ENCODE measurements around the gene EPN1. TPM values are rescaled to one million over a fixed set of nuclear protein-coding genes. Genes with fewer than 3 reads are reported as not detected.

EPN1 gene
- total RNA-seq, 4 donors from 2014 or later, result 52.1 to 168 (median 77.4) TPM

DNA sequence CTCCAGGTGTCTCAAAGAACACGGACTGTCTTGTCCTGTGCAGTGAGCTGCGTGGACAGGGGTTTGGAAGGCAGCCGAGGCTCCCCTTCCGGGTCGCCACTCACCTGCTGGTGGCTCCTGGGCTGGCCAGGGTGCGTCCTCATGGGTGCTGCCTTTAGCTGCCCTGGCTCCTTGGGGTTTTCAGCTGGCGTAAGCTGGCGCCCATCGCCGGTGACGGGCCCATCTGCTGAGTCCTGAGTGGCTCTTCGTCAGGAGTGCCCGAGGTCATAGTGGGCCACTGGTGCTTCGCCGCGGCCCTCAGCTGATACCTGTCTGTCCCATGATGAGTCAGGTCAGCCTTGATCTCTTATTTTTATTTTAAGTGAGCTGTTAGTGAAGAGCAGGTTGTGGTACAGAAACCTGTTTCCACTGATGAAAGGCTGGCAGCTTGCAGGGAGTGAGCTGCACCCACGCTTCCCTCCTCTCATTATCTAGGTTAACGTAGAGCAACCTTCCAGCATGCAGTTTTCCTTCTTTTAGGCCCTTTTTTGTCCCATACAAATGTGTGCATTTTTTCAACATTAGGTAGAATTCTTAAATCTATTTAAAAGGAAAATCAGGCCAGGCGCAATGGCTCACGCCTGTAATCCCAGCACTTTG, 18.4 kb downstream of the EPN1 start:
- H3K9me3 ChIP-seq, result no peaks in the 10 kb centered on the region
- intact Hi-C loops (cut with DNase I), result no loop called here
- no peaks in the 10 kb centered on the region for H3K27me3 ChIP-seq
- DNase-seq, result no peak
- no peak overlapping the region for H3K27ac ChIP-seq
- WGBS, 2 donors, result 95% methylated on average over 10 to 13 of the region's 20 CpGs
- no peak overlapping the region for H3K4me3 ChIP-seq
- peaks cover 57 to 100% (median 80%) of the 10 kb centered on the region in 3 donors for H3K36me3 ChIP-seq
- TF ChIP-seq POLR2A (IDR thresholded peaks at IDR 0.05), result no peak
- TF ChIP-seq, protein P1, sequence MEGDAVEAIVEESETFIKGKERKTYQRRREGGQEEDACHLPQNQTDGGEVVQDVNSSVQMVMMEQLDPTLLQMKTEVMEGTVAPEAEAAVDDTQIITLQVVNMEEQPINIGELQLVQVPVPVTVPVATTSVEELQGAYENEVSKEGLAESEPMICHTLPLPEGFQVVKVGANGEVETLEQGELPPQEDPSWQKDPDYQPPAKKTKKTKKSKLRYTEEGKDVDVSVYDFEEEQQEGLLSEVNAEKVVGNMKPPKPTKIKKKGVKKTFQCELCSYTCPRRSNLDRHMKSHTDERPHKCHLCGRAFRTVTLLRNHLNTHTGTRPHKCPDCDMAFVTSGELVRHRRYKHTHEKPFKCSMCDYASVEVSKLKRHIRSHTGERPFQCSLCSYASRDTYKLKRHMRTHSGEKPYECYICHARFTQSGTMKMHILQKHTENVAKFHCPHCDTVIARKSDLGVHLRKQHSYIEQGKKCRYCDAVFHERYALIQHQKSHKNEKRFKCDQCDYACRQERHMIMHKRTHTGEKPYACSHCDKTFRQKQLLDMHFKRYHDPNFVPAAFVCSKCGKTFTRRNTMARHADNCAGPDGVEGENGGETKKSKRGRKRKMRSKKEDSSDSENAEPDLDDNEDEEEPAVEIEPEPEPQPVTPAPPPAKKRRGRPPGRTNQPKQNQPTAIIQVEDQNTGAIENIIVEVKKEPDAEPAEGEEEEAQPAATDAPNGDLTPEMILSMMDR (IDR thresholded peaks at IDR 0.05), result no peak
- peaks cover 0 to 5% (median 0%) of the 10 kb centered on the region in 3 donors for H3K4me1 ChIP-seq

DNA sequence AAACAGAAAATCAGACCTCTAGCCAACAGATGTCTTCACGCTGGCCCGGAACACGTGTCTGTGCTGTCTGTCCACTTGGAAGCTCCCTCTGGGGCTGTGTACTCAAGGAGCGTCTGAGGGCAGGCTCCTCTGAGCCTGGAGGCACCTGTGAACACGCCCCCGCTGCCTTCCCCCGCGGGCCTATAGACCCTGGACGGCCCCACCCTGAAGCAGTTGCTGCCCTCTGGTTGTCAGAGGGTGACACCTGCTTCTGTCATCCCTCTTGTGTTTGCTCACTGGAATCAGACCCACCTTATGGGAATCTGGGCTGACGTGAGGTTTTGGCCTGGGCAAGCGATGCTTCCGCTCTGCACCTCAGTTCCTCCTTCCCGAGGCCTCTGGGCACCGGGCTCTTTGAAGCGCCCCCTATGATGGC, 19.2 kb downstream of the EPN1 start:
- H3K27ac ChIP-seq, result no peak overlapping the region
- no peaks in the 10 kb centered on the region for H3K4me1 ChIP-seq
- no peaks in the 10 kb centered on the region for H3K27me3 ChIP-seq
- no peaks in the 10 kb centered on the region for H3K9me3 ChIP-seq
- intact Hi-C loops (cut with DNase I), result no loop called here
- H3K36me3 ChIP-seq, result peaks cover 50 to 100% (median 72%) of the 10 kb centered on the region in 3 donors
- no peak for DNase-seq
- WGBS, 2 donors, result 74 to 85% methylated on average over 6 to 9 of the region's 15 CpGs
- no peak overlapping the region for H3K4me3 ChIP-seq
- TF ChIP-seq, protein P1 (IDR thresholded peaks at IDR 0.05), result no peak
- no peak for TF ChIP-seq POLR2A (IDR thresholded peaks at IDR 0.05)

DNA sequence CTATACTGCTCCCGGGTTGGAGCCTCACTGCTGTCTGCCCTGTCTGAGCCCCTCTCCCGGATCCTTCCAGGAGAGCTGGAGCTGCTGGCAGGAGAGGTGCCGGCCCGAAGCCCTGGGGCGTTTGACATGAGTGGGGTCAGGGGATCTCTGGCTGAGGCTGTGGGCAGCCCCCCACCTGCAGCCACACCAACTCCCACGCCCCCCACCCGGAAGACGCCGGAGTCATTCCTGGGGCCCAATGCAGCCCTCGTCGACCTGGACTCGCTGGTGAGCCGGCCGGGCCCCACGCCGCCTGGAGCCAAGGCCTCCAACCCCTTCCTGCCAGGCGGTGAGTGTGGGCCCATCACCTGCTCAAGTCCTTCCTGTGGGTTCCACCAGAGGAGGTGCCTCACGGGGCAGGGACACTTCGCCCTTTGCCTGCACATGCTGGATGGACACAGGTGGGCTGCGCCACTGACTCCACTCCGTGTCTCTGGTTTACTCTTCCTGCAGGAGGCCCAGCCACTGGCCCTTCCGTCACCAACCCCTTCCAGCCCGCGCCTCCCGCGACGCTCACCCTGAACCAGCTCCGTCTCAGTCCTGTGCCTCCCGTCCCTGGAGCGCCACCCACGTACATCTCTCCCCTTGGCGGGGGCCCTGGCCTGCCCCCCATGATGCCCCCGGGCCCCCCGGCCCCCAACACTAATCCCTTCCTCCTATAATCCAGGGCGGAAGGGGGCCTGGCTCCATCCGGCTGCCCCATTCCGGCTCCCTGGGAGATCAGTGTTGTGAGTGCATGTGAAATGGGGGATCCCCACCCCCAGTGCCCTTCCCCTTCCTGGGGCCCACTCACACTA, 19.8 kb downstream of the EPN1 start:
- WGBS, 2 donors, result 89 to 90% methylated on average over 4 to 15 of the region's 37 CpGs

DNA sequence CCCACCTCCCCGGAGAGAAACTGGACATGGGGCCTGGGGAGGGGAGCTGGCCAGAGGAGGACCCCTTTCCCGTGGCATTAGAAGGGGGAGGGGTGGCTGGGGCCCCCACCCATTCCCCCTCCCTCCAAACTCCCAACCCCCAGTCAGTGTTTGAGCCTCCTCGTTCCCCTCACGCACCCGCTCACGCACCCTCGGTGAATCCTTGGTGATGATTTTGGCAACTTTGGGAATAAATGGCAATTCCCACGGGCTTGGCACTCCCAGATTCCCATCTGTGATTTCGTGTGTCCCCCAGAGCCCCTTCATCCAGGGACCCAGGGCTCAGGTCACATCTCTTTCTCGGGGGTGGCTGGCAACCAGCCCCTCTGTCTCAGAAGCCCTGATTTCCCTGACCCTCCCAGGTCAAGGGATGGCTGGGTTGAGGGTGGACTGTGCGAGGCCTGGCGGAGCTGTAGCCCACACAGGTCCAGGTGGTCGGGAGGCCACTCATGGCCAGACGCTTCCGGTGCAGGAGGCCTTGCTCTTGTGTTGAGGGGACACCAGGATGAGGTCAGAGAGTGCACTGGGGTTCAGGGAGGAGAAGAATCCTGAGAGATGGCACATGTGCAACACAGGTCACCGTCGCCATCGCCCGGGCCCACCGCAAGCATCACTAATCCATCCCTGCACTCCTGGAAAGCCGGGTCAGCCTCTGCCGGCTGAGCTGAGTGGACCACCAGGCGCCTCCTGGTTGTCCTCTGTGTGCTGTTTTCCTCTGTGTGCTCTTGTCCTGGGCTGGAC, 20.7 kb downstream of the EPN1 start:
- no peak overlapping the region for H3K4me3 ChIP-seq

More for the DNA sequence above, 19.8 kb downstream of the EPN1 start:
- H3K27me3 ChIP-seq, result no peaks in the 10 kb centered on the region
- no peak overlapping the region for H3K4me3 ChIP-seq
- no peak for TF ChIP-seq POLR2A (IDR thresholded peaks at IDR 0.05)
- TF ChIP-seq, protein P1 (IDR thresholded peaks at IDR 0.05), result no peak
- no peaks in the 10 kb centered on the region for H3K9me3 ChIP-seq
- no peak overlapping the region for H3K27ac ChIP-seq
- peaks cover 44 to 99% (median 66%) of the 10 kb centered on the region in 3 donors for H3K36me3 ChIP-seq
- no peaks in the 10 kb centered on the region for H3K4me1 ChIP-seq
- intact Hi-C loops (cut with DNase I), result no loop called here
- no peak for DNase-seq

More for the DNA sequence above, 20.7 kb downstream of the EPN1 start:
- WGBS, 2 donors, result 89% methylated on average over 7 of the region's 23 CpGs; no CpG with 5 or more reads in 1 of the 2 donors
- Histone ChIP-seq H3K27ac (no peak overlapping the region), H3K27me3 (no peaks in the 10 kb centered on the region), H3K9me3 (no peaks in the 10 kb centered on the region), H3K4me1 (no peaks in the 10 kb centered on the region), H3K36me3 (peaks cover 37 to 99% (median 58%) of the 10 kb centered on the region in 3 donors)
- intact Hi-C loops (cut with DNase I), result no loop called here
- no peak for DNase-seq
- TF ChIP-seq POLR2A (IDR thresholded peaks at IDR 0.05), result no peak
- TF ChIP-seq, protein P1 (IDR thresholded peaks at IDR 0.05), result no peak
